ENCODE measurements around the gene PXDN.

PXDN gene

DNA sequence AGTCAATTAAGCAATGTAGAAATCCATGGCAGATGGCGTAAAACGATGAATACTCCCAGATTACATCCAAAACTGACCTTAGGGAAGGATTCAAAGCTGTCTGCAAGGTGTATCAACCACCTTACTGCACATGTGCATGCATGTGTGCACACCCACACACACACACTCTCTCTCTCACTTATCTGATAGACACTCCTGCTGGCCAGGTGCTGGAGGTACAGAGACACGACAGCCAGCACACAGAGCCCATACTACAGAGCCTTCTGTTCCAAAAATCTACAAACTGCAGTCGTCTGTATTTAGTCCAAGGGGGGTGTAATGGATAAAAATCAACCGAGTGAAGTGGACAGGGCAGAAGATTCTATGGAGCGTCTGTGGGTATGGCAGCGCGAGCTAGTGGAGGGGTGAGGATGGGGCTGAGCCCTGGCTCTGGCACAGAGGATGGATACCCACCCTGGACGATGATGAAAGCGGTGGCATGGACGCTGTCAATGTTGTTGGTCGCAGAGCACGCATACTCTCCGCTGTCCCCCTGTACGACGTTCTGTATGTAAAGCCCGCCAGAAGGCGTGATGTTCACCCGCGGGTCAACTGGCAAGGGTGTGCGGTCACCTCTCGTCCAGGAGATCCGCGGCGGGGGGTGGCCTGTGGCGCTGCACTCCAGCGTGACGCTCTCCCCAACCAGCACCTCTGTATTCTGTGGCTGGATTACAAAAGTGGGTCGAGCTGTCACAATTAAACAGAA, 78.4 kb downstream of the PXDN start:
- no peak for DNase-seq (ENCODE audit: low read depth in 2 of 2)

DNA sequence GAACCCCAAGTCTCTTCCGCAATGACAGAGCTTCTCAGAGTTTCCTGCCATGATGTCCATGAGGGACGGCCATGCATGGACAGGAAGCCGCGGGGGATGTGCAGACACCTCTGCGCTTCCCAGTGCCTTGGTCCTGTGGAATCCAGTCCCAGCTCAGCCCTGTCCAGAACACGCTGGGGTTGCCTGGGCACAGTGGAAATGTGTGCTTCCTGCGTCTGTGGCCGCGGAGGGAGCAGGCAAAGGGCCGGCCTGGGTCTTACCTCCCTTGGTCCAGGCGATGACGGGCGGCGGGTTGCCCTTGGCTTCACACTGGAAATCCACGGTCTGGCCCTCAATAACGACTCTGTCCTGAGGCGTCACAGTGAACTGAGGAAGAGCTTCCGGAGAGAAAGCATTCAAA, 79.6 kb downstream of the PXDN start:
- DNase-seq (ENCODE audit: low read depth in 2 of 2): no peak

DNA sequence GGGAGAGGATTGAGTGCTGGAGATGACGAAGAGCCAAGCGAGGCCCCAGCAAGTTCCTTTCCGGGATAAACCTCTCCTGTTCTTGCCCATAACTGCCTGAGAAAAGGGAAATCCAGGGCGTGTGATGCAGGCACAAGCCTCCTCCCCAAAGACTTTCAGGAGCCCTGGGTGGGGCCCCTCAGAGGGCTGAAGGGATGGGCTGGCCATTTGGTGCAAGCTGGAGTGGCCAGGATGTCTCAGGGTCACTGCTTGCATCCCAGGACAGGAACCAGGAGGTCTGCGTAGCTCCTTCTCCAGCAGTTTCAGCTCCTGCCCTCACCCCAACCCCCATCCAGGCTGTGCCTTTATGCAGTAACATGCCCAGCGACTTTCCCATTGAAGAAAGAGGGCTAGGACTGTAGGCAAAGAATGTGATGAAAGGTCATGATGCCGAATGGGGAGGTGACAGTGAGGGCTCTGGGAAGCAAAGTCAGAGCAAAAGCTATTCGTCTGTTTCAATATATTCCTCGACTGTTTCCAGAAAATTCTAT, 80.2 kb downstream of the PXDN start:
- no peak for DNase-seq (ENCODE audit: low read depth in 2 of 2)

DNA sequence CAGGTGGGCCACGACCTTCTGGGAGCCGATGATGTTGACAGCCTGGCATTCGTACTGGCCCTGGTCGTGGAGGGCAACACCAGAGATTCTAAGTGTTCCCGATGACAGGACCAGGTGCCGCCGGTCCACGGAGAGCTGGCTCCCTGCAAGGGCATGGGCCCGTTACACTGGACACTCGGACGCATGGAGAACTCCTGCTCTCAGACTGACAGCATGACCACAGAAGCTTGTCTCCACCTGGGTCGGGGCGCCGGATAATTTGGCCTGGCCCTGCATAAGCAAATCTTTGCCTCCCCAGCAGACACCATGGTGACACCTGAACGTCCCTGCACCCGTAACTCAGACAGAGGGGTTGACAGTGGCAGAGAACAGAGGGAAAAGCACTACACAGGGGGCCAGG, 80.7 kb downstream of the PXDN start:
- DNase-seq (ENCODE audit: low read depth in 2 of 2): no peak

DNA sequence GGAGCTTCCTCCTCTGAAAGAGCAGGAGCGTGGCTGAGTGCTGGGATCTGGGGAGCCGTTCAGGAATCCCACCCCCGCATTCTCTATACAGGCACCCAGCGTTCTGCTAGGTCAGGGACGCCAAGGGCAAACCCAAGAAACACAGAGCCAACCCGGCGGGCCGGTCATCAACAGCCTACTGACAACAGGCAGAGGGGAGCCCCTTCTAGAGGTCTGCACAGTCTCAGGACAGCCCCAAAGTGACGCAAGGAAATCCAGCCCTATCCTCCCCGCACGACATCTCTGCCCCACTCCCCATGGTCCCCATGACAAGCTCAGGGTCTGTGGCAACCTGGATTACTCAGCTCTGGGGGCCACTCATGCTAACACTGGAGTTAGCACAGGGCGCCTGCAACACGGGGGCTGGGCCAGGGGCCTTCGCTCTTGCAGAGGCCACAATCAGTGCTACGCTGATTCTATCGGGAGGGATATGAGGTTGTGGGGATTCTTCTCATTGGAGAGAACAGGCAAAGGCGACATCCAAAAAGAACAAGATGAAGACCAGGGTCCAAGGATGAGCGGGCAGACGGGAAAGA, 81.6 kb downstream of the PXDN start:
- DNase-seq (ENCODE audit: low read depth in 2 of 2): no peak

DNA sequence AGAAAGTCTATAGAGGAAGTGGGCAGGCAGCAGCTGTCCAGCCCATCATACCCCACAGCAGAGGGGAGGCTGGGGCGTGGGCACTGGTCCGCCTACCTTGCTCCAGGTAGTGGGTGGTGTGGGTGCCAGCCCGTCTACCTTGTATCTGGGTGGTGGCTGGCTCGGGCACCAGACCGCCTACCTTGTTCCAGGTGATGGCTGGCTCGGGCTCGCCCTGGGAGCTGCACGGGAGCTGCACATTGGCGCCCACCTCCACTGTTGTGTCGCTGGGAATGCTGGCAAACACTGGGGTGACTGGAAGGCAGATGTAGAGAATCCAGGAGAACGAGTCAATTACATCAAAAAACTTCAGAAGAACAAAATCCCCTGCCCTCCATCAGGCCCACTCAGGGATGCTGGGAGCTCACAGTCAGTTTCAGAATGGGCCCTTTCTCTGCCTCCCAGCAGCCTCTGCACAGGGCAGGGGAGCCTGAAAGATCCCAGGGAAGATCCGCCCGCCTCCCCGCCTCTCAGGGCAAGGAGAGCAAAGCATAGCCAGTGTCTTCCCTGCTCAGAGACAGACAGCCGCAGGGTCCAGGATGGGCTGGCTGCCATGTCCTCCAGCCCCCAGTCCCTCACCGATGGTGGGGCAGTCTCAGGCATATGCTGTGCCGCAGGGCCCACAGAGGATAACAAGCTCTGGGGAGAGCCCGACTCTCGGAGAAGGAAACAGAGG, 82.3 kb downstream of the PXDN start:
- no peak for DNase-seq (ENCODE audit: low read depth in 2 of 2)

DNA sequence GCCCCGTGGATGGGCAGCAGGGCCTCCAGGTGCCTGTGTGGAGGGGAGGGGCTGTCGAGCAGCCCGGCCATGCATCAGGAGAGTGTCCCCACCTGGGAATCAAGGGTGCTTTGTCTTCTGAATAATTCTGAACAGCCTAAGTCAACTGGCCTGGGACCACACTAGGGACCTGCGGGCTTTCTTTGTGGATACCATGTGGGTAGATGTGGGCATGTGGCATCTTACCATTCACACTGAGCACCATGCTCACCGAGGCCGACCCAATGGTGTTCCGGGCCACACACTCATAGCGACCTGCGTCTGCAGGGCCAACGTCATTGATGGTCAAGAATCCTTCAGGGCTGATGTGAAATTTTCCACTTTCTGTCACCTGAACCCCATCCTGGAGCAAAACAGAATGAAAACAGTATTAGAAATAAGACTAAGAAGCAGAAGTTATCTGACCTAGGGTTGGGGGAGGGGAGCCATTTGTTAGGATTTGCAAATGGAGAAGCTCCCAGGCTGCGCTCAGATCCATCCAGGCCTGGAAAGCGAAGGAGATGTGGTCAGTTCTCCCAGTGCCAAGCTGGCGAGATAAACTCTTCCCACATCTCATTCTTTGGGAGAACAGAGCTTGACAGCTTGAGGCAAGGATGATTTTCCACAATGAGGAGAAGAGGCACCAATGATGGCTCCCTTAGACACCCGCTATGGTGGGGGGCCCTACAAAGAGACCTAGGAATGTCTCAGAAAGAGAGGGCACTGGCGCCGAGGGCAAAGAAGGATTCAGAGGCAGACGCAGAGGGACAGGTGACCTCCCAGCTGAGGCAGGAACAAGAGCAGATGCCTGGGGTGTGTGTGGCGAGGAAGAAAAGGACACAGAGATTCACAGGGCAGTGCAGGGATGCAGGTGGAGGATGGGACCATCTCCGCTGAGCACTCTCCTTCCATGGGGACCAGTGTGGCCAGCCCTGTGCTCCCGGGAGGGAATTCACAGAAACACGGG, 83.4 kb downstream of the PXDN start:
- no peak for DNase-seq (ENCODE audit: low read depth in 2 of 2)

DNA sequence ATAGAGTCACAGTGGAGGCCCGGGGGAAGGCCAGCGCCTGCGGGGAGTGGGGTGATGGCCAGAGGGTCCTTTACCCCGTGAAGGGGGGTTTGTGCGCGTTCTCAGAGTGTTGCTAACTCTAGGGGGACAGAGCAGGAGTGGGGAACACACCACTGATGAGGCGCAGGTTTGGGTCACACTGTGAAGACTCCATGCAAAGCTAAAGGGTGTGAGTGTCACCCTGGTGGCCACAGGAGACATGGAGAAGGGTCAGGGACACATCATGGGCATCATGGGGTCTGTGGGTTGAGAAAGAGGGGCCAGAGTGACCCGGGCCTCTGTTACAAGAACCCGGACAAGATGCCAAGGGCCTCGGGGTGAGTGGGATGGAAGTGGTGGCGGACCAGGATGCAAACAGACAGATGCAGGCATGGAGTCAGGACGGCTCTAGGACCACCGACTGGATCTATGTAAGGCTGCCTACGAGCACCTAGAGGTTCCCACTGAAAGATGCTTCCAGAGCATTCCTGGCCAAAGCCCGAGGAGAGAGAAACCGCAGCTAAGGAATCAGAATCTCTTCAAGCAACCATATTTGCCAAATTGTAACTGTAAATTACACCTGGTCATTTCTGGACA, 84.3 kb downstream of the PXDN start:
- no peak for DNase-seq (ENCODE audit: low read depth in 2 of 2)

DNA sequence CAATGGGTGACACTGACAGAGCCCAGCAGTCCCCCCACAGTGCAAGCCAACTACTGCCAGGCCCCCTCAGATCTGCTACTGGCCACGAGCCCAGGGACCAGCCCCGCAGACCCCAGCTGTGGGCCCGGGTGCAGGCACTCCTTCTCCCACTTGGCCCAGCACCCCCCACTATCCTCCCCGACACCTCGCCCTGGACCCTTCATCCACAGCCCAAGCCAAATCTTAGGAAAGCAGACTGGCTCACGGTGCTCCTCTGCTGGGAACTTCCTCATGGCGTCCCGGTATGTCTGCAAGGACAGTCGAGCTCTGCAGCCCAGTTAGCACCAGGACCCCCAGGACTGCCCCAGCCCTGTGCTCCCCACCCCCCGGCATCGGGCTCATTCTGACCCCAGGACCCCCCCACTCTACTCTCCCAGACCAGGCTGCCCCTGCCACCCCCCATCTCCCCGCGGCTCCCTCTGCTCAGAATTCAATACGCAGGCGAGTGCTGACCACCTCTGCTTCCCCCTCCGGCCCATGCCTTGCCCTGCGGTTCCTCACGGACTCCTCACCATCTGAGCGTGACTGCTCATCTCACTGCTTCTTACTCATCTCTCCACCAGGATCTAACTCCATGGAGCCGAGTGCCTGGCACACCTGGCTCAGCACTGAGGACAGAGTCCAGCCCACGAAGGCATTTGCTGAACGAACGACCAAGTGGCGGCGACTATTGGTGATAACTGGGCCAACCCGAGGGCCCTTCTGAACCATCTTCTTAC, 85.7 kb downstream of the PXDN start:
- no peak for DNase-seq (ENCODE audit: low read depth in 2 of 2)

DNA sequence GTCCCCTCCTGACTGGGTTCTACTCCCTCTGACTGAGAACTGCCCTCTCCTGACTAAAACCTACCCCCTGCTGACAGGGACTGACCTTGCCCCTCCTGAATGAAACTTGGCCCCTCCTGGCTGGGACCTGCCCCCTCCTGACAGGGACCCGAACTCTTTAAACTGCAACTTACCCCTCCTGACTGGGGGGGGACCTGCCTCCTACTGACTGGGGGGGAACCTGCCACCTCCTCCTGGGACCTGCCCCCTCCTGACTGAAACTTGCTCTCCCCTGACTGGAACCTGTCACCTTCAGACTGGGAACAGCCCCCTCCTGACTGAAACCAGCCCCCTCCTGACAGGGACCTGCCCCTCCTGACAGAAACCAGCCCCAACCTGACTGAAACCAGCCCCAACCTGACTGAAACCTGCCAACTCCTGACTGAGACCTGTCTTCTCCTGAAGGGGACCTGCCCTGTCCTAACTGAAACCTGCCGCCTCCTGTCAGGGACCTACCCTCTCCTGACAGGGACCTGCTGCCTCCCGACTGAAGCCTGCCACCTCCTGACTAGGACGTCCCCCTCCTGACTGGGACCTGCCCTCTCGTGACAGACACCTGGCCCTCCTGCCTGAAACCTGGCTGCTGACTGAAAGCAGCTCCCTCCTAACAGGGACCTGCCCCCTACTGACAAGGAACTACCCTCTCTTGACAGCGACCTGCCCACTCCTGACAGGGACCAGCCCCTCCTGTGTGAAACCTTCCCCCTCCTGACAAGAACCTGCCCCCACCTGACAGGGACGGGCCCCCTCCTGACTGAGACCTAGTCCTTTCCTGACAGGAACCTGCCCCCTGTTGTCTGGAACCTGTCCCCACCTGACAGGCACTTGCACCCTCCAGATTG, 87.1 kb downstream of the PXDN start:
- no peak for DNase-seq (ENCODE audit: low read depth in 2 of 2)

DNA sequence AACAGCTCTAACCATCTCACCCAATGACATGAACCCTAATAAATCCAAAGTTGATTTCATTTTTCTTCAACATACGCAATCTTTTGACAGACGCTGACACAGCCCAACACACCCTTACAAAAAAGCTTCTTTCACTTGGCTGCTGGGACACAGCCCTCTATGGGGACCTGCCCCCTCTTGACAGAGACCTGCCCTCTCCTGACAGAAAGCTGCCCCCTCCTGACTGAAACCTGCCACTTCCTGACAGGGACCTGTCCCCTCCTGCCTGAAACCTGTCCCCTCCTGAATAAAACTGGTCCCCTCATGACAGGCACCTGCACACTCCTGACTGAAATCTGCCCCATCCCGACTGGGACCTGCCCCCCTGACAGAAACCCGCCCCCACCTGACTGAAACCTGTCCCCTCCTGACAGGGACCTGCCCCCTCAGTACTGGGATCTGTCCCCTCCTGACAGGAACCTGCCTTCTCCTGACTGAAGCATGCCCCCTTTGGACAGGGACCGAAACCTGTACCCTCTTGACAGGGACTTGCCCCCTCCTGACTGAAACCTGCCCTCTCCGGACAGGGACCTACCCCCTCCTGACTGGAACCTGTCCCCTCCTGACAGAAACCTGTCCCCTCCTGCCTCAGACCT, 87.9 kb downstream of the PXDN start:
- no peak for DNase-seq (ENCODE audit: low read depth in 2 of 2)

DNA sequence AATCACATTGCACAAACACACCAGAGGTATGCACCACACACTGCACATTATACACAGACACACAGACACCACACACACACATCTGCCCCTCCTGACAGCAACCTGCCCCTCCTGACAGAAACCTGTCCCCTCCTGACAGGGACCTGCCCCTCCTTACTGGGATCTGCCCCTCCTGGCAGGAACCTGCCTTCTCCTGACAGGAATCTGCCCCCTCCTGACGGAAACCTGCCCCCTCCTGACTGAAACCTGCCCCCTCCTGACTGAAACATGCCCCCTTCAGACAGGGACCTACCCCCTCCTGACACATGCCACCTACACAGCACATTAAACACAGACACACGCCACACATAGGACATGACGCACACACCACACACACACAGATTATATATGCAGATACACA, 88.9 kb downstream of the PXDN start:
- no peak for DNase-seq (ENCODE audit: low read depth in 2 of 2)

DNA sequence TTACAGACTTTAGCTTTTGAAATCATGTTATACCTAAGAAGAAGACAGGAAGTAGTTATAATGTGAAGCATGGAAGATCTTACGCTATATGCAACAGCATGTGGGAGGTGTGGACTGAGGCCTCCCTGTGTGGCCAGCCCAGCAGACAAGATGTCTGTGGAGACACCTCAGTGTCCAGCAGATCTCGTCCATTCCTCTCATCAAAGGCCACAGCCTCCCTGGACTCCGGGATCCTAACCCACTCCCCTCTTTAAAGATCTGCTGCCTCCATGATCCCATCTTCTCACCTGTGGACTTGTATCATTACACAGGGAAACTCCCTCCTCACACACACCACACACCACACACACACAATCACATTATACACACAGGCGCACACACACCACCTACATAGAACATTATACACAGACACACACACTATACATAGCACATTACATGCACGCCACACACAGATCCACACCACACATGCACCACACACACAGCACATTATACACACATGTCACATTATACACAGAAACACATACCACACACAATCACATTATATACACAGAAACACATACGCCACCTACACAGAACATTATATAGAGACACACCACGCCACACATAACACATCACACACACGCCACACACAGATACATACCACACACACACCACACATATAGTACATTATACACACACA, 89.5 kb downstream of the PXDN start:
- DNase-seq (ENCODE audit: low read depth in 2 of 2): no peak

DNA sequence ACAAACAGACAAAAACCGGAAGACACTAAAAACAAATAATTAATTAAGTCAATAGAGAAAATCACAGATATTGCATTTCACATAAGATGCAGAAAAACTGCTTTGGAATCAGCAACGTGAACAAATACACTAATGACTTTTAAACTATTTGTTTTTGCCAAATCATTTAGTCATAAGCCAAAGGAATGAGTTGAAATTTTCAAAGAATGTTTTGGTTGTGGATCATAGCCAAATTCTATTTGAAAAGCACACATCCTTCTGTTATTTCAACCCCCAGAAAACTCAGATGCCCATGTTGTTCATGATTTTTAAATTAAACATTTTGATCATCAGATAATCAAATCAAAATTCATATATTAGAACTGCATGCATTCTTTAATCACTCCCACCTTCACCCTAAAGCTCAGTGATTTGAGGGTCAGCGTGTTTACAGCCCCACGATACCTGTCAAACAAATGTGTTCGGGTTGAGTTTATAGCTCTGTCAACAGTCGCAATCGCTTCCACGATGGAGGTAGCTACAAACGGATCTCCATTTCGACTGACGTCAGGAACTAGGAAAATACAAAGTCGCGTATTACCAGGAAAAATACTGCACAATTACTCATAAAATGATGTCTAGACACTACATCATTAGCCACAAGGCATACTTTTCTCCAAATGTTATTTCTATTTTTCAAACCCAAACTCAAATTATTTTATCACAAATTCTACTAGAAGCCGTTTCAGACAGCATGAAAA, 90.2 kb downstream of the PXDN start:
- no peak for DNase-seq (ENCODE audit: low read depth in 2 of 2)

DNA sequence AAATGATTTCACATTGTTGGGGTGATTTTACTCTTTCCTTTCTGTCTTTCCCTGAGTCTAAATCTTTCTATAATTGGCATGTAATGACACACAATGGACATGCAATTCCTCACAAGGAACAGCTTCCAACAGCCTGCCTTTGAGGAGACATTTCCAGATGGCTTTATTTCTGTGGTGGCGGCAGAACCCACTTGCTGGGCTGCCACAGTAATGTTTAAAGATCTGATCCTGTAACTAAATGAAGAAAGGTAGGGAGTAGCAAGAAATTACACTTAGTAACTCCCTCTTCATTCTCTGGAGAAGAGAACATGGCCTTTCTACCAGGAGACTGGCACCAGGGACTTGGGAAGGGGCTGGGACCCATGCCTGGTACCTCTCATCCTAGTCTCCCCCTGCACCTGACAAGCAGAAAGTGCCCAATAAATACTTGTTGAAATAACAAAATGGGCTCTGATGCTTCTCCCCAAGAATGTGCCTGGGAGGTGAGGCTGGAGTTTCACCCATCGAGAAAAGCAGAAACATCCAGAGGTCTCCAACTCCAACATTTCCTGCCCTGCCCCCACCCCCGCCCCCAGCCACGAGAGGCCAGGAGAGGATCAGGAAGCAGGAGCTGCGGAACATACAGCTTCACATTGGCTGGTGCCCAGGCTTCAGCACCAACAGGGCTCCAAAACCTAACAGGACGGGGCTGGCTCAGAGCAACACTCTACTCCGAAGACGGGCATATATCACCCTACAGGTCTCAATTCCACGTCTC, 92.1 kb downstream of the PXDN start:
- DNase-seq (ENCODE audit: low read depth in 2 of 2): no peak

DNA sequence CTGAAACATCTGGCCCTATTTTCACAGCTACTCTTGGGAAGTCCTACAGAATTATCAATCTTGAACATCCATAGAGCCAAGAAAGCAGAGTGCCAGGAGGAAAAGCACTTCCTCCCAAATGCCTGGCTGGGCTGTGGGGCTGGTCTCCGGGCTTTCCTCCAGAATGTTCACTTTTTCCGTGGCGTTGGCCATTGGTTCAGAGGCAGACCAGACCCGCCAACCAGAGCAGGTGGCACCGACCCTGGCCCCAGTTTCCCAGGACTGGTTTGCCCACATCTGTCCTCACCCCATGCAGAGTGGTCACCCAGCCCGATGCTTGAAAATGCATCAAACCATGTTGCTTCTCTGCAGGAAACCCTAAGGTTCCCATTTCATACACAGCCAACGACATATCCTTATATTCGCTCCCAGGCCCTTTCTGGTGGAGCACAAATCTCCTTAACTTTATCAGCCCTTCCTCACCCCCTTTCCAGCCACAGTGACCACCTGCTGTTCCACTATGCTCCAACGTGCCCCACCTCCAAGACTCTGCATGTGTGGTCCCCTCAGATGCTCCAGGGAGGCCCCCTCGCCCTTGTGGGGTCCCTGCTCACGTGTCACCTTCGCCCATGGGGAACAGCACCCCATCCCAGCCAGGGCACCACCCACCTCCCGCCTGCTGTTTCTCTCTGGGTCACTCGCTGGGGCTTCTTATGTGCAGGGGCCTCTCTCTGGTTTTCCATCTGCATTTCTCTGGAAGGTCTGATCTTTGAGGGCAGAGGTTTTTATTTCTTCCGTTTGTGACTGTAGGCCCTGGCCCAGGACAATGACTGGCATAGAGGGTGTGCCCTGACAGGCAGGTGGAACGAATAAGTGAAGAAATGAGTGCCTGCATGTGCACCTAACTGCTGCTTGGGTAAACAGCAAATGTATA, 92.9 kb downstream of the PXDN start:
- no peak for DNase-seq (ENCODE audit: low read depth in 2 of 2)
